ENCODE results near the gene ARAP2.

ARAP2 gene

GRCh38 chr4:36285784-36286480 is 41.6 kb upstream of the ARAP2 start:
- TF ChIP-seq CTCF (conservative IDR thresholded peaks at IDR 0.05; ENCODE audit: low read length): no peak
- no peak overlapping the region for H3K4me3 ChIP-seq (ENCODE audit: low read length)
- DNase-seq (ENCODE audit: low read depth): no peak

GRCh38 chr4:36283912-36284465 is 39.7 kb upstream of the ARAP2 start:
- TF ChIP-seq CTCF (conservative IDR thresholded peaks at IDR 0.05; ENCODE audit: low read length): no peak
- DNase-seq (ENCODE audit: low read depth): no peak
- H3K4me3 ChIP-seq (ENCODE audit: low read length): no peak overlapping the region

- DNase-seq (ENCODE audit: low read depth): no peak
- no peak for TF ChIP-seq CTCF (conservative IDR thresholded peaks at IDR 0.05; ENCODE audit: low read length)
Observed at GRCh38 chr4:36282503-36283030, 38.3 kb upstream of the ARAP2 start.

GRCh38 chr4:36281384-36282106 is 37.2 kb upstream of the ARAP2 start, which contains the start of gene DTHD1:
Gene DTHD1, plus strand, starts transcription at chr4:36281616. Its CDS starts 143 bp downstream, at chr4:36281759.
- no peak within 1 kb of the TSS for H3K4me3 ChIP-seq (ENCODE audit: low read length)
- DNase-seq (ENCODE audit: low read depth): no peak
- TF ChIP-seq CTCF (conservative IDR thresholded peaks at IDR 0.05; ENCODE audit: low read length): no peak

More at GRCh38 chr4:36282503-36283030, 38.3 kb upstream of the ARAP2 start:
- H3K4me3 ChIP-seq (ENCODE audit: low read length): no peak overlapping the region

GRCh38 chr4:36280555-36280954 is 36.2 kb upstream of the ARAP2 start:
- no peak overlapping the region for H3K4me3 ChIP-seq (ENCODE audit: low read length)
- TF ChIP-seq CTCF (conservative IDR thresholded peaks at IDR 0.05; ENCODE audit: low read length): no peak
- no peak for DNase-seq (ENCODE audit: low read depth)

- no peak for DNase-seq (ENCODE audit: low read depth)
- no peak overlapping the region for H3K4me3 ChIP-seq (ENCODE audit: low read length)
- no peak for TF ChIP-seq CTCF (conservative IDR thresholded peaks at IDR 0.05; ENCODE audit: low read length)
Observed at GRCh38 chr4:36278789-36279188, 34.5 kb upstream of the ARAP2 start.

Data from AG10803 (cell line).